Suppressor macrophage (primary cell): Measurements from ENCODE around the gene NEURL3.
"Not testable (repeated sequence)": the region's sequence is repeated elsewhere in the genome, so short reads cannot be mapped to it uniquely, and the experiment has no call there.

ENCODE experiments used
- DNase-seq, 4 experiments: peaks; one replicate each; pipeline ENCODE4 v3.0.0-alpha.2; 2020 to 2022

Gene NEURL3

GRCh38 chr2:96484091-96484490 is 21.1 kb downstream of the NEURL3 start:
- DNase-seq, result no peak

GRCh38 chr2:96477458-96477857 is 27.7 kb downstream of the NEURL3 start:
- DNase-seq, result no peak

DNA sequence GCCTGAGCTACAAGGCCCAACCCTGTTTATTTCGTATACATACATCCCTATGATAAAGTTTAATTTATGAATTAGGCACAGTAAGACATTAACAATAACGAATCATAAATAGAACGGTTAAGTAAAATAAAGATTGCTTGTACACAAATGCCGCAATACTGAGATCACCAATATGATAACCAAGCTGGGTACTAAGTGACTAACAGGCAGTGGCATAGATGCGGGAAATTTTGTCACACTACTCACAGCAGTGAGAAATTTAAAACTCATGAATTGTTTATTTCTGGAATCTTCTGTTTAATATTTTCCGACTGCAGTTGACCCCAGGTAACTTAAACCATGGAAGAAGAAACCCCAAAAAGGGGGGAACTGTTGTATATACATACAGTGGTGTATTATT is 33.4 kb downstream of the NEURL3 start:
- no peak for DNase-seq

DNA sequence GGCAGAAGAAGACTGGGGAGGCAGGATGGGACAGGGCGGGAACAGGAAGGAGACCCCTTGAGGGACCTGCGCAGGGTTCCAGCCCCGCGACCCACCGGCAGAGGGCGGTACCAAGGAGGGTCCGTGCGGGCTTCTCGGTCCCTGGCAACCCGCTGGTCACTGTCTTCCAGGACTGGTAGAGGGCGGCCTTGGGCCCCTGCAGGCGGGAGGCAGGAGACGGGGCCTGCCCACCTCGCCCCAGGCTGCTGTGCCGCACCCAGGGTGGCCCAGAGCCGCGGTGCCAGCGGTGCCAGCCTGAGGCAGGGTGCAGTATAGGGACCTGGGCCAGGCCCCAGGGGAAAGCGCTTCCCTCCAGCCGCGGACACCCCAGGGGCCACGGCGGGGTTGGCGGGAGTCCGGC is 34.5 kb downstream of the NEURL3 start:
- DNase-seq, result peak; percentile 57 to 81 (median 67)

GRCh38 chr2:96470109-96470508 is 35.0 kb downstream of the NEURL3 start:
- no peak for DNase-seq

DNA sequence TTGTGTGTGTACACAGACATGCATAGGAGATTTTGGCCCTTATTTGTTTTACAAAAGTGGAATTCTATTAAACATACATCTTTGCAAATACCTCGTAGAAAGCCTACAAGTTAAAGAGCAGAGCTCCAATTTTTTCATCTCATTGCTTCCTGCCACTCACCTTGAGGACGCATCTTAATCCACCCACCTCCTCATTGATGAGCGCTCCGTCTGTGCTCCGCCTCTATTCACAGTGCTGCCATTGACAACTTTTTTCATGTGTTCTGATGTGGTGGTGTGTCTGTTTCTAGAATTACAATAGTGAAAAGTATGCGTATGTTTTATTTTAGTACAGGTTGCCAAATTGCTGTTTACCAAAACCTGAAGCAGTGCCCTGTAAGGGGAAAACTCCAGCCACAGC is 36.3 kb downstream of the NEURL3 start:
- no peak for DNase-seq

GRCh38 chr2:96464651-96465050 is 40.5 kb downstream of the NEURL3 start:
- DNase-seq, result no peak

GRCh38 chr2:96464061-96464460 is 41.1 kb downstream of the NEURL3 start:
- DNase-seq, result no peak

- peak in 2 of 4 experiments; percentile 17 to 35 for DNase-seq
These were observed 42.0 kb downstream of the NEURL3 start for GRCh38 chr2:96463119-96463518.

DNA sequence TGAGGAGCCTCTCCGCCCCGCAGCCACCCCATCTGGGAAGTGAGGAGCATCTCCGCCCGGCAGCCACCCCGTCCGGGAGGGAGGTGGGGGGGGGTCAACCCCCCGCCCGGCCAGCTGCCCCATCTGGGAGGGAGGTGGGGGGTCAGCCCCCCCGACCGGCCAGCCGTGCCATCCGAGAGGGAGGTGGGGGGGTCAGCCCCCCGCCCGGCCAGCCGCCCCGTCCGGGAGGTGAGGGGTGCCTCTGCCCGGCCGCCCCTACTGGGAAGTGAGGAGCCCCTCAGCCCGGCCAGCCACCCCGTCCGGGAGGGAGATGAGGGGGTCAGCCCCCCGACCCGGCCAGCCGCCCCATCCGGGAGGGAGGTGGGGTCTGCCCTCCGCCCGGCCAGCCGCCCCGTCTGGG is 43.5 kb downstream of the NEURL3 start:
- DNase-seq, result not testable (repeated sequence)

- no peak for DNase-seq
These were observed 53.1 kb downstream of the NEURL3 start for GRCh38 chr2:96452053-96452452.

GRCh38 chr2:96449637-96450036 is 55.5 kb downstream of the NEURL3 start:
- DNase-seq, result no peak

- DNase-seq, result no peak
These were observed 56.0 kb downstream of the NEURL3 start for GRCh38 chr2:96449174-96449573.

DNA sequence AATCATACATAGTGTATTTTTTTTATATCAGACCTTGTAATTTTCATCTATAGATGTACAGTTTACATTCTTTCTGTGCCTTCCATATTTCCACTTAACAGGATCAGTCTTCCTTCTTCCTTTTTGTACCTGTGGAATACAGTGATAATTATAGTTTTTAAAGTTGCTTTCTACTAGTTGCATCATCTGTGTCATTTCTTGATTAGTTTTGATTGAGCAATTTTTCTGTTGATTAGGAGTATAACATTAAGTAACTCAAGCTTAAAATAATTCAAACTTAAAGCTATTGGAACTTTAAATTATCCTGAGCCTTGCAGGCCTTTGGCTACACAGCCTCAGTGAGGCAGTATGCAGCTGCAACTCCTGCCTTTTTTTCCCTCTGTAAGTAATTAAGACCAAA is 57.4 kb downstream of the NEURL3 start:
- no peak for DNase-seq
